HG02943 (cell line): ENCODE data around the gene HIRIP3.
"Not testable (repeated sequence)": the region's sequence is repeated elsewhere in the genome, so short reads cannot be mapped to it uniquely, and the experiment has no call there.

Source experiments
- ATAC-seq: cut with Tn5 transposase; IDR thresholded peaks from one replicate; pipeline ENCODE4 v1.9.1; 2021; ENCODE audit warnings: mild to moderate bottlenecking, low read depth, moderate library complexity; ENCODE audit not compliant: unreplicated experiment

Gene HIRIP3

GRCh38 chr16:29963021-29963743, 32.2 kb downstream of the HIRIP3 start:
- ATAC-seq, result no peak

DNA sequence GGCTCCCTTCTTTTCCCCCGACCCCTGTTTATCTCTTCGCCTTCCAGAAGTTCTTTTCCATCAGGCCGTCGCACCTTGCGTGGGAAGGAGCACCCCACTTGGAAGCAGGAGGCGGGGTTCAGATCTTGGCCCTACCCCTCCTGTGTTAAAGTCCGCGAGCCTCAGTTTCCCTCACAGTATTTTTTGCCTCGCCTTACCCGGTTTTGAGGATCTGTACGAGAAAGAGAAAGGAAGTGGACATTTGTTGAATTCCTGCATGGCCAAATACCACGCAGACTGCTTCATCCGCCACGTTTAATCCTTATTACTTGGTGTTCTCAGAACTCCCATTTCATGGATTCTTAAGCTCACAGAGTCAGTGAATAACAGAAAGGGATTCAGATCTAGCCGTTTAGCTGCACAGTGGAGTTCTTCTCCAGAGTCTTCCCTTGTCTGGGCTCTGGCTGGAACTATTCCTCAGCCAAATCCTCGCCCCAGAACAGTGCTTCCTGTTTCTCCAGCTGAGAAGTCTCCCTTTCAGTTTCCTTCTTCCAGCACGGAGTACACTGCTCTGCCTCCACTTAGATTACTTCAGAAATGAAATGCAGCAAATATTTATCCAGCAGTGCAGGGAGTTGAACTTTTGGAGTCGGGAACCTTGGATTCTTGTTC, 32.9 kb downstream of the HIRIP3 start:
- ATAC-seq, result no peak

DNA sequence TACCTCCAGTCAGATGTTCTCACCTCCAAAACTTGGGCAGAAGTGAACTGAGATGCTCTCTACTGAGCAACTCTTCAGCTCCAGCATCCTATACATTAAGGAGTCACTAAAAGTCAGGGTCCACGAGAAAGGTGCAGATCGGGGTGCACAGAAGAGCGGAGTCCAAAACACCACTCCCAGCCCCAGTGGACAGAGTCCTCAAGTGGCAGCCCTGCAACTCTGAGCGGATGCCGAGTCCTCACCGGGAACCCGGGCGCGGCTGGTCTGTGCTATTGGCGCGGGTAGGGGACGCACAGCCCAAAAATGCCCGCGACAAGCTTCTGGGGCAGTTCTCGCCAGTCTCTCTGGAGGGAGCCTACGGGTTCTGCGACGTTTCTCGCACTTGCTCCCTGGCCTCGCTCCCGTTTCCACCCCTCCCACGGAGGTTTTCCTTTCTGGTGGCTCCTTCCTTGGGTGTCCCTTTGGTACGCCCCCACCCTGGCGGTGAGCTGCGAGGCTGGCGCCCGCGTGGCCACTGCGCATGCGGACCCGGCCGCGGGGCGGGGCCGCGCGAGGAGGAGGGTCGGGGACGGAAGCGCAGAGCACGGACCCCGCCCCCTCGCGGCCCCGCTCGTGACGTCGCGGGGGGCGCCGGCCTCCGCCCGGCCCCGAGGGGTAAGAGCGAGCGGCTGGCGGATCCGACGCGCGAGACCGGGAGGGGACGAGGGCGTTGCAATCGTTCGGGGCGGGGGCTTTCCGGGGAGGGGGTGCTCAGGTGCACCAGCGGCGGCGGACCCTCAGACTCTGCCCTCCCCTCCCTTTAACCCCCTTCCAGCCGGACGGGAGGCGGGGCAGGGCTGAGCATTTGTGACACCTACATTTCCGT, 33.7 kb downstream of the HIRIP3 start, which contains the start of gene TMEM219:
TSS of gene TMEM219 (plus strand) at position 601 of the 865 bp plus-strand sequence. CDS start 1,065 bp downstream, outside the sequence.
- ATAC-seq, result peak; percentile 72

DNA sequence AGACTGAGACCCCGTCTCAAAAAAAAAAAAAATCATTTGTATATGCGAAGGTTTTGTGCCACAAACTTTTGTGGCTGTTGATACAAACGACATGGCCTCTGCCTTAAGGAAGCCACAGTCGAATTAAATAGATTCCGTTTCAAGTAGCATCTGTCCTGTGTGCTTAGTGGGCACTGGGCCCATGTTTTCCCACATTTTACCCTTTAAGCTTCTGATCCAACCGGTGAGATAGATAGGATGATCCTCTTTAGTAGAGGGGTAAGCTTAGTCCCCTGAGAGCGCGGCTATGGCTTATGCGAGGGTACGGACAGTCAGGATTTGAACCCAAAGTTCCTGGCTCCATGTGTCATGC, 34.3 kb downstream of the HIRIP3 start:
- no peak for ATAC-seq

- ATAC-seq, result not testable (repeated sequence)
Observed at GRCh38 chr16:29959821-29960220, 35.6 kb downstream of the HIRIP3 start.

GRCh38 chr16:29959293-29959692, 36.1 kb downstream of the HIRIP3 start:
- no peak for ATAC-seq

- ATAC-seq, result no peak
Observed at GRCh38 chr16:29958756-29959155, 36.7 kb downstream of the HIRIP3 start.

GRCh38 chr16:29951625-29952365, 43.6 kb downstream of the HIRIP3 start:
- no peak for ATAC-seq

DNA sequence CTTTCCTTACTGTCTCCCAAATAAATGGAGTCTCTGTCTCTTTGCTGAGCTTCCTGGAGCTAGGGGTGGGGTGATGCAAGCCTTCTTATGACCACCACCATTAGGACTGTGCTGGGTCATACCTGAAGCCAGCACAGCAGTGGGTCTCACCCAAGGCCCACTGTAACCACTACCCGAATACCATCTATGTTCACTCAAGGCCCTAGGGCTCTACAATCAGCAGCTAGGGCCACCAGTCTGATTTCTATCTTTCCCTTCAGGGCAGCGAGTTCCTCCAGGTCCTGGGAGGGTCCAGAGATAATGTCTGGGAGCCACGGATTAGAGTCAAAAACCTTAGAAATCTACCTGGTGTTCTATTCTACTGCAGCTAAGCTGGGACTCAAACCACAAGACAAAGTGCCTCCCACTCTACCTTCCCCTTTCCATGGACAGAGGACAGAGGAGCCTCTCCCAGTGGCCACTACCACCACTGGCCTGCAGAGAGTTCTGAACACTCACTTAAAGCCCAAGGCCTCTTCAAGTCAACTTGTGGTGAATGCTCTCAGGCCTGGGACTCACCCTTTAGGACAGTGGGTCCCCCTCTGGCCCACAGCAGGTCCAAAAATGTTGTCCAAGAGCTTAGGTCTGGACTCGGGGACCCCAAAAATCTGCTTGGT, 44.5 kb downstream of the HIRIP3 start:
- ATAC-seq, result no peak

DNA sequence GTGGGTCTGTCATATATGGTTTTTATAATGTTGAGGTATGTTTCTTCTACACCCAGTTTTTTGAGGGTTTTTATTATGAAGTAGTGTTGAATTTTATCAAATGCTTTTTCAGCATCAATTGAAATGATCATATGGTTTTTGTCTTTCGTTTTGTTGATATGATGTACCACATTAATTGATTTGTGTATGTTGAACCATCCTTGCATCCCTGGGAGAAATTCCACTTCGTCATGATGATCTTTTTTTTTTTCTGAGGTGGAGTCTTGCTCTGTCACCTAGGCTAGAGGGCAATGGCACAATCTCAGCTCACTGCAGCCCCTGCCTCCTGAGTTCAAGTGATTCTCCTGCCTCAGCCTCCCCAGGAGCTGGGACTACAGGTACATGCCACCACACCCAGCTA, 47.5 kb downstream of the HIRIP3 start:
- ATAC-seq, result no peak

DNA sequence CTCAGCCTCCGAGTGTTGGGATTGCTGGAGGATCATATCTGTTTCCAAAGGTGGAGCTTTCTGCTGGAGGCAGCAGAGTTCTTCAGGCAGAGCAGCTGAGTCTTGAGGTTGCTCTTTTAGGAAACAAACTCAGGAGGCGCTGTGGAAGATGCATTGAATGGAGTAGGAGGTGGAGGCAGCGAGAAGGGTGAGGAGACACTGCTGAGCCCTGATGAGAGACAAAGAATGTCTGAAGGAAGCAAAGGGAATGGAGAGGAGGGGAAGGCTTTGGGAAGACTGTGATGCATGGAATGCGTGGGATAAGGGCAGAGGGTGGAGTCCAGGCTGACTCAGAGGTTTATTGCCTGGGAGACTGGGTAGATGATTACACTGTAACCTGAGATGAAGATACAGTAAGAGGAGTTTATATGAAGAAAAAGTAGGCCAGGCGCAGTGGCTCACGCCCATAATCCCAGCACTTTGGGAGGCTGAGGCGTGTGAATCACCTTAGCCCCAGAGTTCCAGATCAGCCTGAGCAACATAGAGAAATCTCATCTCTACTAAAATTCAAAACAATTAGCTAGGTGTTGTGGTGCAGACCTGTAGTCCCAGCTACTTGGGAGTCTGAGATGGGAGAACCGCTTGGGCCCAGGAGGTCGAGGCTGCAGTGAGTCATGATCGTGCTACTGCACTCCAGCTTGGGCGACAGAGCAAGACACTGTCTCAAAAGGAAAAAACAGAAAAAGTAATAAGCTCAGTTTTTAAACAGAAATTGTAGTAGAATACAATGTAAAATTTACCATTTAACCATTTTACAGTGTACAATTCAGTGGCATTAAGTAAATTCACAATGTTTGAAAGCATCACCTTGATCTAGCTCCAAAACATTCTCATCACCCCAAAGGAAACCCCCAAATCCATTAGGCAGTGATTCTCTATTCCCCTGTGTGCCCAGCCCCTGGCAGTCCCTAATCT, 51.3 kb downstream of the HIRIP3 start:
- no peak for ATAC-seq
